Pulmonary artery endothelial cell (primary cell): ENCODE results near the gene LST1. TPM values are rescaled to one million over a fixed set of nuclear protein-coding genes. Genes with fewer than 3 reads are reported as not detected.

ENCODE experiments used
- DNase-seq: peaks from one replicate; pipeline ENCODE4 v3.0.0-alpha.2; 2011; ENCODE audit warnings: low read depth, low spot score
- total RNA-seq: library from RNA; depleted of rRNA; stranded (reverse); fragments of >200 nt; gene quantifications from 2 replicates; pipeline ENCODE4 v1.2.3, GENCODE V29; 2014

LST1 gene
- total RNA-seq, 1 donor from 2014 or later, result 0.73 TPM

DNA sequence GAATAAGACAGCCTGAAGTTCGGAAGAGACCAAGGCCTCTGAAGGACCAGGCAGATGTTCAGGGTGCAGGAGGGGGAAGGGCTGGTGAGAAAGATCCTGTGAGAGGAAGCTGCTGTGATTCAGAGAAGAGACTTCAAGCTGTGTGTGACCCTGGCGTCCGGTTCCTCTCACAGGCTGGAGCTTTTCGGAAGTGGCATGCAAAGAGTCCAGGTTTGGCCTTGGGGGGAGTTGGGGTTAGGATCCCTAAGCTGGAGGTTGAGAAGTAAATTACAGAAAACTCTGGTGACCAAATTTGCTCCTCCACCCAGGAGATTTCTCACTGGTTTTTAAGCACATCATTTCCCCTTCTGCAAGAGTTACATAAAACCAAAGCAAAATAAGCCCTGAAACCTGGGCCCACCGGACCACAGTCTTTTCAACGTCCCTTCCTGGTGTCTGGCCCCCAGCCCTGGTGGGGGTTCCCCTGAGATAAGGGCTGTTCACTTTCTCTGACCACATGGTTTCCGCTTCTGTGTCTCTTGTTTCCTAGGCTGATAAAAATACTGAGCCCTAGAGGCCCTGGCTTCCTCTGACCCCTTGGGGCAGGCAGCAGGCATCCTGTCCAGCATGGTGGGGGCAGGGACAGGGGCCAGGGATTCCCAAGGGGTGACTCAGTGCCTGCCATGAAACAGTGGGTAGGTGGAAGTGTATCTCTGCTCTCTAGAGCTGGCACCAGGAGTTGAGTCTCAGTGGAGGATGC, 25.9 kb upstream of the LST1 start:
- peak; percentile 99 for DNase-seq

DNA sequence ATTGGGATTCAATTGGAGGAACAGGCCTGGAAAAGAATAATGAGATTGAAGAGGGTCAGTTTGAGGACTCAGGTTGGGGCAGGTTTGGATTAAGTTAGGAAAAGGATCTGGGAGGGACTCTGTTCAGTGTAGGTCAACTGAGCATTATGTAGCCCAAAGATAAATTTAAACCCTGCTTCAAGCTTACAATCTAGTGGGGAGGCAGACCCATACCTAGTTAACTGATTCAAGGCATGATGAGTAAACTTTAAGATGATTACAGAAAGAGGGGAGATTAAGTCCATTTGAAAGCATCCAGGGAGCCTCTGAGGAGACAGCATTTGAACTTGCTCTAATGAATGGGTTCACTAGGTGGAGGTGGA, 25.4 kb upstream of the LST1 start:
- DNase-seq, result no peak

DNA sequence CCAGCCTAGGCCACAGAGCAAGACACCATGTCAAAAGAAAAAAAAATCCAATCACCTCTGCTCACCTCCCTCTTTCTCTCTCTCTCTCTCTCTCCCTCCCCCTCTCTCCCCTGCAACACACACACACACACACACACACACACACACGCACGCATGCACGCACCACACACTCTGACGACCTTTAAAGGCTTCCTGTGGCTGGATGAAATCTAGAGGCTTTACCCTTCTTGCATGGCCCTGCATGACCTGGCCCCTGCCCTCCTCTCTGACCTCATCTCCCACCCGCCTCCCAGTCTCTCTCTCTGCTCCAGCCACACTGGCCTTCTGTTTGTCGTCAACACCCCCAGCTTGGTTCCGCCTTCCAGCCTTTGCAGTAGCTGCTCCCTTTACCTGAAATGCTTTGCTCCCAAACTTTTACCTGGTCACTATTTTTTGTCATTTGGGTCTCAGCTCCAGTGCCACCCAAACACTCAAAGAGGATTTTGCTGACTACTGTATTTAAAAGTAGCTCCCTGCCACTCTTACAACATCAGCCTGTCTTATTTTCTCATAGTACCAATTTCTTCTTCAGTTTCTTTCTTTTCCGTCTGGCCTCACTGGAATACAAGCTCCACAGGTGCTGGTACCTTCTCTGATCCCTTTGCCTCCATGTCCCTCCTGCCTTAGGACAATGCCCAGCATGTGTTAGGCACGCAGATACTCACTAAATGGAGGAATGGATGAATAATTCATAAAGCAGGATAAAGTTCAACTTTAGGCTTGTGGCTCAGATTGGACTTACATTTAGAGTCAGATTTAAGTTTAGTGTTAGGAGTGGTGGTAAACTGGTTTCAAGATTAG, 18.3 kb upstream of the LST1 start:
- no peak for DNase-seq

DNA sequence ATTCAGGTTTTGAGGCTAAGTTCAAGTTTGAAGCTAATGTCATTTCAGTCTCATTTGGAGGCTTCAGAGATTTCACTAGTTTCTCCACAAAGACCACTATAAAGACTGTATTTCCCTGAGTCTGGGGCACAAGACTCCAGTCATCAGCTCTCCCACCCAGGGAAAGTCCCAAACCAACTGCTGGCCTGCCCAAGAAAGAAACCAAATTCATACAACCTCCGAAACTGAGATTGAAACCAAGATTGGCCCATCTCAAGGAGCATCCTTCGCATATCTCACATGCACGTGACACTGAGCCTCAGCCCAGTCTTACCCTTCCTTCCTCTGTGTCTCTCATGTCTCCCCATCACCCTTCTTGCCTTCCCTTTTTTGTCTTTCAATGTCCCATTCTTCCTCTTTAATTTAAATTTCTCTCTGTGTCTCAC, 17.5 kb upstream of the LST1 start:
- no peak for DNase-seq

DNA sequence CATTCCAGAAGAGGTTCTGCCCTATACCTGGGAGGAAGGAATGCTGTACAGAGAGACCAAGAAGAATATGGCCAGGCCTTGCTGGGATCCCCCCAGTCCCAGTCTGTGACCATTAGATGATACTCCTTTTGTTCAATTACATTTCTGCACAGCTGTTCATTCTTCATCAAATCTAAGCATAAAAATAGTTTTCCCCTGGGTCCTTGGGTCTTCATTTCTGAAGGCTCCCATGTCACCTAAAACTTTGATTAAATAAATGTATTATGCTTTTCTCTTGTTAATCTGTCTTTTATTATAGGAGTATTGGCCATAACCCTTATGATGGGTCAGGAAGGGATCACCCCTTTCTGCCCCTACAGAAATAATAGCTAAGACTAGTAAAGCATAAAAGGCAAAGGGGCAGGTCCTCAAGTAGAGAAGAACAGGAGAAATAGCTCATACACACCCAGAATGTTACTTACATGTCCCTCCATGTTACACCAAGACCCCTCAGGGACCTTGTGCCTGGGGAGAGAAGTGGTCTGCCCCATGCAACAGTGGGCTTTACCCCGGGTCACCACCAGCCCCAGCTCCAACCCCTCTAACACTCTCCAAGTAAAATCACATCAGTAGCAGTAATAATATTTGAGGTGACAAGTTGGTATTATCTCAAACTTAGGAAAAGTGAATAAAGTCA, 16.1 kb upstream of the LST1 start:
- no peak for DNase-seq

DNA sequence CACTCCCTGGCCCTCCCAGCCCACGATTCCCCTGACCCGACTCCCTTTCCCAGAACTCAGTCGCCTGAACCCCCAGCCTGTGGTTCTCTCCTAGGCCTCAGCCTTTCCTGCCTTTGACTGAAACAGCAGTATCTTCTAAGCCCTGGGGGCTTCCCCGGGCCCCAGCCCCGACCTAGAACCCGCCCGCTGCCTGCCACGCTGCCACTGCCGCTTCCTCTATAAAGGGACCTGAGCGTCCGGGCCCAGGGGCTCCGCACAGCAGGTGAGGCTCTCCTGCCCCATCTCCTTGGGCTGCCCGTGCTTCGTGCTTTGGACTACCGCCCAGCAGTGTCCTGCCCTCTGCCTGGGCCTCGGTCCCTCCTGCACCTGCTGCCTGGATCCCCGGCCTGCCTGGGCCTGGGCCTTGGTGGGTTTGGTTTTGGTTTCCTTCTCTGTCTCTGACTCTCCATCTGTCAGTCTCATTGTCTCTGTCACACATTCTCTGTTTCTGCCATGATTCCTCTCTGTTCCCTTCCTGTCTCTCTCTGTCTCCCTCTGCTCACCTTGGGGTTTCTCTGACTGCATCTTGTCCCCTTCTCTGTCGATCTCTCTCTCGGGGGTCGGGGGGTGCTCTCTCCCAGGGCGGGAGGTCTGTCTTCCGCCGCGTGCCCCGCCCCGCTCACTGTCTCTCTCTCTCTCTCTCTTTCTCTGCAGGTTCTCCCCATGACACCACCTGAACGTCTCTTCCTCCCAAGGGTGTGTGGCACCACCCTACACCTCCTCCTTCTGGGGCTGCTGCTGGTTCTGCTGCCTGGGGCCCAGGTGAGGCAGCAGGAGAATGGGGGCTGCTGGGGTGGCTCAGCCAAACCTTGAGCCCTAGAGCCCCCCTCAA, 13.8 kb upstream of the LST1 start, which contains the start of gene LTA:
Gene LTA (plus strand): TSS at position 249 of the 871 bp plus-strand sequence. CDS start 454 bp downstream, at position 703.
- DNase-seq, result no peak

DNA sequence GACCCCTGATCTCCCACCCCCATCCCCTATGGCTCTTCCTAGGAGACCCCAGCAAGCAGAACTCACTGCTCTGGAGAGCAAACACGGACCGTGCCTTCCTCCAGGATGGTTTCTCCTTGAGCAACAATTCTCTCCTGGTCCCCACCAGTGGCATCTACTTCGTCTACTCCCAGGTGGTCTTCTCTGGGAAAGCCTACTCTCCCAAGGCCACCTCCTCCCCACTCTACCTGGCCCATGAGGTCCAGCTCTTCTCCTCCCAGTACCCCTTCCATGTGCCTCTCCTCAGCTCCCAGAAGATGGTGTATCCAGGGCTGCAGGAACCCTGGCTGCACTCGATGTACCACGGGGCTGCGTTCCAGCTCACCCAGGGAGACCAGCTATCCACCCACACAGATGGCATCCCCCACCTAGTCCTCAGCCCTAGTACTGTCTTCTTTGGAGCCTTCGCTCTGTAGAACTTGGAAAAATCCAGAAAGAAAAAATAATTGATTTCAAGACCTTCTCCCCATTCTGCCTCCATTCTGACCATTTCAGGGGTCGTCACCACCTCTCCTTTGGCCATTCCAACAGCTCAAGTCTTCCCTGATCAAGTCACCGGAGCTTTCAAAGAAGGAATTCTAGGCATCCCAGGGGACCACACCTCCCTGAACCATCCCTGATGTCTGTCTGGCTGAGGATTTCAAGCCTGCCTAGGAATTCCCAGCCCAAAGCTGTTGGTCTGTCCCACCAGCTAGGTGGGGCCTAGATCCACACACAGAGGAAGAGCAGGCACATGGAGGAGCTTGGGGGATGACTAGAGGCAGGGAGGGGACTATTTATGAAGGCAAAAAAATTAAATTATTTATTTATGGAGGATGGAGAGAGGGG, 12.6 kb upstream of the LST1 start:
- no peak for DNase-seq

DNA sequence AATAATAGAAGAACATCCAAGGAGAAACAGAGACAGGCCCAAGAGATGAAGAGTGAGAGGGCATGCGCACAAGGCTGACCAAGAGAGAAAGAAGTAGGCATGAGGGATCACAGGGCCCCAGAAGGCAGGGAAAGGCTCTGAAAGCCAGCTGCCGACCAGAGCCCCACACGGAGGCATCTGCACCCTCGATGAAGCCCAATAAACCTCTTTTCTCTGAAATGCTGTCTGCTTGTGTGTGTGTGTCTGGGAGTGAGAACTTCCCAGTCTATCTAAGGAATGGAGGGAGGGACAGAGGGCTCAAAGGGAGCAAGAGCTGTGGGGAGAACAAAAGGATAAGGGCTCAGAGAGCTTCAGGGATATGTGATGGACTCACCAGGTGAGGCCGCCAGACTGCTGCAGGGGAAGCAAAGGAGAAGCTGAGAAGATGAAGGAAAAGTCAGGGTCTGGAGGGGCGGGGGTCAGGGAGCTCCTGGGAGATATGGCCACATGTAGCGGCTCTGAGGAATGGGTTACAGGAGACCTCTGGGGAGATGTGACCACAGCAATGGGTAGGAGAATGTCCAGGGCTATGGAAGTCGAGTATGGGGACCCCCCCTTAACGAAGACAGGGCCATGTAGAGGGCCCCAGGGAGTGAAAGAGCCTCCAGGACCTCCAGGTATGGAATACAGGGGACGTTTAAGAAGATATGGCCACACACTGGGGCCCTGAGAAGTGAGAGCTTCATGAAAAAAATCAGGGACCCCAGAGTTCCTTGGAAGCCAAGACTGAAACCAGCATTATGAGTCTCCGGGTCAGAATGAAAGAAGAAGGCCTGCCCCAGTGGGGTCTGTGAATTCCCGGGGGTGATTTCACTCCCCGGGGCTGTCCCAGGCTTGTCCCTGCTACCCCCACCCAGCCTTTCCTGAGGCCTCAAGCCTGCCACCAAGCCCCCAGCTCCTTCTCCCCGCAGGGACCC, 11.7 kb upstream of the LST1 start:
- no peak for DNase-seq

DNA sequence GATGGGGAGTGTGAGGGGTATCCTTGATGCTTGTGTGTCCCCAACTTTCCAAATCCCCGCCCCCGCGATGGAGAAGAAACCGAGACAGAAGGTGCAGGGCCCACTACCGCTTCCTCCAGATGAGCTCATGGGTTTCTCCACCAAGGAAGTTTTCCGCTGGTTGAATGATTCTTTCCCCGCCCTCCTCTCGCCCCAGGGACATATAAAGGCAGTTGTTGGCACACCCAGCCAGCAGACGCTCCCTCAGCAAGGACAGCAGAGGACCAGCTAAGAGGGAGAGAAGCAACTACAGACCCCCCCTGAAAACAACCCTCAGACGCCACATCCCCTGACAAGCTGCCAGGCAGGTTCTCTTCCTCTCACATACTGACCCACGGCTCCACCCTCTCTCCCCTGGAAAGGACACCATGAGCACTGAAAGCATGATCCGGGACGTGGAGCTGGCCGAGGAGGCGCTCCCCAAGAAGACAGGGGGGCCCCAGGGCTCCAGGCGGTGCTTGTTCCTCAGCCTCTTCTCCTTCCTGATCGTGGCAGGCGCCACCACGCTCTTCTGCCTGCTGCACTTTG, 10.7 kb upstream of the LST1 start, which contains the start of gene TNF:
Gene TNF (plus strand): TSS at position 231 of the 567 bp plus-strand sequence. CDS start 177 bp downstream, at position 408.
- no peak for DNase-seq

DNA sequence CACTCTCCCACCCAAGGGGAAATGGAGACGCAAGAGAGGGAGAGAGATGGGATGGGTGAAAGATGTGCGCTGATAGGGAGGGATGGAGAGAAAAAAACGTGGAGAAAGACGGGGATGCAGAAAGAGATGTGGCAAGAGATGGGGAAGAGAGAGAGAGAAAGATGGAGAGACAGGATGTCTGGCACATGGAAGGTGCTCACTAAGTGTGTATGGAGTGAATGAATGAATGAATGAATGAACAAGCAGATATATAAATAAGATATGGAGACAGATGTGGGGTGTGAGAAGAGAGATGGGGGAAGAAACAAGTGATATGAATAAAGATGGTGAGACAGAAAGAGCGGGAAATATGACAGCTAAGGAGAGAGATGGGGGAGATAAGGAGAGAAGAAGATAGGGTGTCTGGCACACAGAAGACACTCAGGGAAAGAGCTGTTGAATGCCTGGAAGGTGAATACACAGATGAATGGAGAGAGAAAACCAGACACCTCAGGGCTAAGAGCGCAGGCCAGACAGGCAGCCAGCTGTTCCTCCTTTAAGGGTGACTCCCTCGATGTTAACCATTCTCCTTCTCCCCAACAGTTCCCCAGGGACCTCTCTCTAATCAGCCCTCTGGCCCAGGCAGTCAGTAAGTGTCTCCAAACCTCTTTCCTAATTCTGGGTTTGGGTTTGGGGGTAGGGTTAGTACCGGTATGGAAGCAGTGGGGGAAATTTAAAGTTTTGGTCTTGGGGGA, 10.0 kb upstream of the LST1 start:
- no peak for DNase-seq

DNA sequence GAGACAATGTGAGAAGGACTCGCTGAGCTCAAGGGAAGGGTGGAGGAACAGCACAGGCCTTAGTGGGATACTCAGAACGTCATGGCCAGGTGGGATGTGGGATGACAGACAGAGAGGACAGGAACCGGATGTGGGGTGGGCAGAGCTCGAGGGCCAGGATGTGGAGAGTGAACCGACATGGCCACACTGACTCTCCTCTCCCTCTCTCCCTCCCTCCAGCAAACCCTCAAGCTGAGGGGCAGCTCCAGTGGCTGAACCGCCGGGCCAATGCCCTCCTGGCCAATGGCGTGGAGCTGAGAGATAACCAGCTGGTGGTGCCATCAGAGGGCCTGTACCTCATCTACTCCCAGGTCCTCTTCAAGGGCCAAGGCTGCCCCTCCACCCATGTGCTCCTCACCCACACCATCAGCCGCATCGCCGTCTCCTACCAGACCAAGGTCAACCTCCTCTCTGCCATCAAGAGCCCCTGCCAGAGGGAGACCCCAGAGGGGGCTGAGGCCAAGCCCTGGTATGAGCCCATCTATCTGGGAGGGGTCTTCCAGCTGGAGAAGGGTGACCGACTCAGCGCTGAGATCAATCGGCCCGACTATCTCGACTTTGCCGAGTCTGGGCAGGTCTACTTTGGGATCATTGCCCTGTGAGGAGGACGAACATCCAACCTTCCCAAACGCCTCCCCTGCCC, 9.0 kb upstream of the LST1 start:
- DNase-seq, result no peak

DNA sequence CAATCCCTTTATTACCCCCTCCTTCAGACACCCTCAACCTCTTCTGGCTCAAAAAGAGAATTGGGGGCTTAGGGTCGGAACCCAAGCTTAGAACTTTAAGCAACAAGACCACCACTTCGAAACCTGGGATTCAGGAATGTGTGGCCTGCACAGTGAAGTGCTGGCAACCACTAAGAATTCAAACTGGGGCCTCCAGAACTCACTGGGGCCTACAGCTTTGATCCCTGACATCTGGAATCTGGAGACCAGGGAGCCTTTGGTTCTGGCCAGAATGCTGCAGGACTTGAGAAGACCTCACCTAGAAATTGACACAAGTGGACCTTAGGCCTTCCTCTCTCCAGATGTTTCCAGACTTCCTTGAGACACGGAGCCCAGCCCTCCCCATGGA, 8.5 kb upstream of the LST1 start:
- no peak for DNase-seq

DNA sequence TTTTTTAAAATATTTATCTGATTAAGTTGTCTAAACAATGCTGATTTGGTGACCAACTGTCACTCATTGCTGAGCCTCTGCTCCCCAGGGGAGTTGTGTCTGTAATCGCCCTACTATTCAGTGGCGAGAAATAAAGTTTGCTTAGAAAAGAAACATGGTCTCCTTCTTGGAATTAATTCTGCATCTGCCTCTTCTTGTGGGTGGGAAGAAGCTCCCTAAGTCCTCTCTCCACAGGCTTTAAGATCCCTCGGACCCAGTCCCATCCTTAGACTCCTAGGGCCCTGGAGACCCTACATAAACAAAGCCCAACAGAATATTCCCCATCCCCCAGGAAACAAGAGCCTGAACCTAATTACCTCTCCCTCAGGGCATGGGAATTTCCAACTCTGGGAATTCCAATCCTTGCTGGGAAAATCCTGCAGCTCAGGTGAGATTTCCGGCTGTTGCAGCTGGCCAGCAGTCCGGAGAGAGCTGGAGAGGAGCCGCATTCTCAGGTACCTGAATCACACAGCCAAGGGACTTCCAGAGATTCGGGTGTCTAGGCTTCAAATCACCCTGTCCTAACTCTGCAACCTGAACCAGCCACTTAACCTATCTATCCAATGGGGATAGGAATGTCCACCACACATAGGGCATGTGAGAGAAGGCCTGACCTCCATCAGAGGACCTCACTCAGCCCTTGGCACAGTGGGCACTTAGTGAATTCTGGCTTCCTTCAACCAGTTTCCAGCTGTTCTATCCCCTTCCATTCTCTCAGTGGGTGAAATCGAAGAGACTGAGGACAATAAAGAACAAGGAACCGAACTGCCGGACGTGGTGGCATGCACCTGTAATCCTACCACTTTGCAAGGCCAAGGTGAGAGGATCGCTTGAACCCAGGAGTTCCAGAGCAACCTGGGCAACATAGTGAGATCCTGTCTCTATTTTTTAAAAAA, 7.6 kb upstream of the LST1 start:
- DNase-seq, result no peak

DNA sequence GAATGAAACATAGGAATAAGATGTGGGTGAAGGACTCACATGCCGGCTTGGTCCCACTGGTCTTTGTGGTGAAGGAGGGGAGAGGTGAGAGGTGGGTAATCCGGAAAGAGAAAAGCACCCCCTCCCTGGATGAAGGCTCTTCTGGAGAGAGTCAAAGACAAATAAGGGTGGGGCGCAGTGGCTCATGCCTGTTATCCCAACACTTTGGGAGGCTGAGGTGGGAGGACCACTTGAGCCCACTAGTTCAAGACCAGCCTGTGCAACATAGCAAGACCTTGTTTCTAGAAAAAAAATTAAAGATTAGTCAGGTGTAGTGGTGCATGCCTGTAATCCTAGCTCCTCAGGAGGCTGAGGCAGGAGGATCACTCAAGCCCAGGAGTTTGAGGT, 7.0 kb upstream of the LST1 start:
- DNase-seq, result no peak

DNA sequence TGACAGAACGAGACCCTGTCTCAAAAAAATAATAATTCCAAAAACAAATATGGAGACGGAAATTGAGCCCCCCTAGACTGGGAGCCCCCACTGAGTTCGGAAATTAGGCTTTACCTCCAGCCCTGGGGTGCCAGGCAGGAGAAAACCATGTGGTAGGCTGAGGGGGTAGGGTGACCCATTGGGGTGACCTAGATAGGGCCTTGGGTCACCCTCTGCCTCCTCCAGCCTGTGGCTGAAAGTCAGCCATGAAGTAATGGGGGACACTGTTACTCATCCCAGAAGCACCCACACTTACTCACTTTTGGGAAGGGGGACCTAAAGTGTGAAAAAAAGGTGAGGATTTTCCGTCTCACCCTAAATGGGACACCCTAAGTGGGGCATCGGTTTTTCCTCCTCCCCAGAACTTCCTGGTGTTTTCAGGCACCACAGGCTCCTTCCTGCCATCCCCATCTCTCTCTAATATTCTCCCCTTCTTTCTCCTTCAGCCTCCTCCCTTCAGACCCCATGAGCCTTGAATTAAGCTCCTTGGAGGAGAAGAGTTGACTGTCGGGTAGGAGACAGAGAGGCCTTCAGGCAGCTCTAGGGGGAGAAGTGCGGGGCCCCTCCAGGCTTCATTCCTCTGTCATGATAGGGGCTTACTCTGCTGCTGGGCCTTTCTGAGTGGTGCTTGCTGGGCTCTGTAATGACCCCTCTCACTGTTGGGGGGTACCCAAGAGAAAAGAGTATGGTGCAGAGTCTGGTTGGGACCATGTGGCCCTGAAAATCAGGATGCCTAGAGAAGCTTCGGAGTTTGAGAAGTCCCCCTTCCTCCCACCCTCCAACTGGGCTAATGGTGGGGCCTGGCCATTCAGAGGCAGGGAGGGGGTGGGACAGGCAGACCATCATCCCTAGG, 6.3 kb upstream of the LST1 start:
- no peak for DNase-seq
